Stimulated activated CD4-positive, alpha-beta T cell treated with anti-CD3 and anti-CD28 coated beads, Interleukin-4, amount 100 ng/mL, for 24 hours (primary cell): Measurements from ENCODE around the gene PLCB1.

ENCODE experiments used
- DNase-seq: peaks from one replicate; pipeline ENCODE4 v3.0.0-alpha.2; 2020

PLCB1 gene

GRCh38 chr20:8673116-8673515 lies 541.0 kb downstream of the PLCB1 start:
- DNase-seq = no peak

DNA sequence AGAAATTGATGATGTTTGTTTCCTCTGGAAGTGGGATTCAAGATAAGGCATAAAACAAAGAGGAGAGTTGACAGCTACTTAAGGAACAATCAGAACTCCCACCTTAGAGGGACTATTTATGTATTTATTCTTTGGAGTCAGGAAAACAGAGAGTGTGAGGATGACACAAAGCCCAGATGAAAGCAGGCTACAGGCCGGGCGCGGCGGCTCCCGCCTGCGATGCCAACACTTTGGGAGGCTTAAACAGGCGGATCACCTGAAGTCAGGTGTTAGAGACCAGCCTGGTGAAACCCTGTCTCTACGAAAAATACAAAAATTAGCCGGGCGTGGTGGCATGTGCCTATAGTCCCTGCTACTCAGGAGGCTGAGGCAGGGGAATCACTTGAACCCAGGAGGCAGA lies 543.8 kb downstream of the PLCB1 start:
- DNase-seq = no peak

DNA sequence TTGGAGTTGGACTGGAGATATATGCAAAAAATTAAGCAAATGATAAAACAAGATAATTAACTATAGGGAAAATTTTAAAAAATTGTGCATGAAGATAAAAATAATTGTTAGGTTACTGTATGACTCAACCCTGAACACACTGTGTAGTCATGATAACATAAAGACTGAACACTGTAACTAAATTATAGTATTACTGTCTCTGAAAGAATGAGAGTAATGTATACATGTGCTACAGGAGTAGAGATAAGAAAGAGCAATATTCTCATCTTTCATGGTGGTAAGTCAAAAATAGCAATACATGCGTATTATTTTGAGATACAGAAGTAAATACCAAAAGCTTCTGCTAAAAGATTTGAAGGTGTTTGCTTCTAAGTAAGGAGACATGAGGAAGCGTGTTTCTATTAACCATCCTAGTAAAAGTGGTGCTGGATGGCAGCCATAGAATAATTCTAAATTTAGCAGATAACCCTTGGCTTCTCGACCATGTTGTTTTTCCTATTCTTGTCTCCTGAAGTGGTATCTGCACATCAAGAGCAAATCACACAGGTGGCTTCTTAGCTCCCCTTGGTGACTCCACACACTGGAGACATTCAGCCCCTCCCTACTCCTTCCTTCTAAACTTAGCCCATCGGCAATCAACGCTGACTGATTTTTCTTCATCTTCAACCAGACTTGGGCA lies 546.2 kb downstream of the PLCB1 start:
- no peak for DNase-seq

- DNase-seq = no peak
Observed at GRCh38 chr20:8689337-8689736, 557.3 kb downstream of the PLCB1 start.

GRCh38 chr20:8690074-8690473 lies 558.0 kb downstream of the PLCB1 start:
- no peak for DNase-seq

- no peak for DNase-seq
Observed at GRCh38 chr20:8693709-8694108, 561.6 kb downstream of the PLCB1 start.

- no peak for DNase-seq
Observed at GRCh38 chr20:8700756-8701155, 568.7 kb downstream of the PLCB1 start.

GRCh38 chr20:8706961-8707700 lies 575.1 kb downstream of the PLCB1 start:
- no peak for DNase-seq

GRCh38 chr20:8709627-8710026 lies 577.6 kb downstream of the PLCB1 start:
- DNase-seq = no peak

- no peak for DNase-seq
Observed at GRCh38 chr20:8711501-8711900, 579.4 kb downstream of the PLCB1 start.

DNA sequence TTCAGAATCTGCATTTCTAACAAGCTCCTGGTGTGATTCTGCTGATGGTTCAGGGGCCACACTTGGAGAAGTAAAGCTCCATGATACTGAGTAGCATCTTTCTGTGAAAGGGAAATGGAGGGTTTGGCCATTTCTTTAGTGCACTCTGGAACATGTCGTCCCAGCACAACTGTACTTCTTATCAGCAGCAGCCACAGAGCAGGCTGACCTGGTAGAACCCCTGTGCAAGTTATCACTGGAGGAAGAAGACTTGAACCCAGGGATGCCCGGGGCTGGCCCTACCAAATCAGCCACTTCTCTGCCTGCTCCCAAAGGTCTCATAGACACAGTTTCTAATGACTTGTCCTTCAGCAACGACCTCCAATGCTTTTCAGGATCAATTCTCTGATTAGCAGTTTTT lies 582.1 kb downstream of the PLCB1 start:
- no peak for DNase-seq

DNA sequence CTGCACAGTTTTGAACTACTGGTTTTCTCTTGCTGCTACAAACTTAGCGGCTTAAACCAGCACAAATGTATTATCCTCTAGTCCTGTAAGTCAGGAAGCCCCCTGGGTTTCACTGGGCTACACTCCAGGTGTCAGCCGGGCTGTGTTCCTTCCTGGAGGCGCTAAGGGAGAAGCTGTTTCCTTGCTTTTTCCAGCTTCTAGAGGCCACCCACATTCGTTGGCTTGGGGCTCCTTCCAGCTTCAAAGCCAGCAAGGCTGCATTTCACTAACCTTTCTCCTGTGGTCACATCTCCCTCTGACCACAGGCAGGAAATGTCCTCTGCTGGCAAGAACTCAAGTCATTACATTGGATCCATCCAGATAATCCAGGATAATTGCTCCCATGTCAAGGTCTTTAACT lies 586.2 kb downstream of the PLCB1 start:
- DNase-seq = no peak

DNA sequence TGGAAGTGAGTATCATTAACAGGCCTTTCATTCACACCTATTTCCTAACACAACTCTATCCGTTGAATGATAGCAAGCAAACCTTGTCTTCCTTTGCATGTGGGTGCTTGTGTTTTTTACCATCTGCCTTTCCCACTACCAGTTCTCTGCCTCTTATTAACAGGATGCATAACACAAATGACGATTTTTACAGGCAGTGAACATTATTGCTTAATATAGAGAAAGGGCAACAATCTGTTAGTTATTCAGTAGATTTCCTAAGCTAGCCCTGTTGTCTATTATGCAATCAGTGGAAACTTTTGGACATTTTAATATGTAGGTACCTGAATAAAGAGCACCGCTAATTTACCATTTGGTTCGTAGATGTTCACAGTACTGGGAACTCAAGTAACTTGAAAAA lies 588.0 kb downstream of the PLCB1 start:
- DNase-seq = no peak

GRCh38 chr20:8721098-8721497 lies 589.0 kb downstream of the PLCB1 start:
- peak; percentile 11 for DNase-seq

GRCh38 chr20:8722277-8722928 lies 590.3 kb downstream of the PLCB1 start:
- peak; percentile 23 for DNase-seq

GRCh38 chr20:8723296-8723695 lies 591.2 kb downstream of the PLCB1 start:
- no peak for DNase-seq

DNA sequence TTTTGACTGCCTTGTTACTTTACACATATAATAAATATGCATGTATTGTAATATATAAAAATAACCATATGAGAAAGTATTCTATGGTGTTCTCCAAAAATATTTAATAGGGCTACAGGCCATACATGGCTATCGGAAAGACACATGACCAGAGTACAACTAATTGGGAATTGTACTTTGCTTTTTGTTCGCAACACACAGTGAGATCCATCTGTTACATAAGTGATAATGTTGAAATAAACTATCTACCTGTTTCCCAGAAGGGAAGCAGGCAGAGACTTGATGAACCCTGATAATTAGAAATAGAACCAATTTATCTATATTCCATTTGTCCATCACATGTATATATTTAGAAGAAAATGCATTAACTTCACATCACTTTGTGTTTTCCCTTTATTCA lies 592.8 kb downstream of the PLCB1 start:
- no peak for DNase-seq

DNA sequence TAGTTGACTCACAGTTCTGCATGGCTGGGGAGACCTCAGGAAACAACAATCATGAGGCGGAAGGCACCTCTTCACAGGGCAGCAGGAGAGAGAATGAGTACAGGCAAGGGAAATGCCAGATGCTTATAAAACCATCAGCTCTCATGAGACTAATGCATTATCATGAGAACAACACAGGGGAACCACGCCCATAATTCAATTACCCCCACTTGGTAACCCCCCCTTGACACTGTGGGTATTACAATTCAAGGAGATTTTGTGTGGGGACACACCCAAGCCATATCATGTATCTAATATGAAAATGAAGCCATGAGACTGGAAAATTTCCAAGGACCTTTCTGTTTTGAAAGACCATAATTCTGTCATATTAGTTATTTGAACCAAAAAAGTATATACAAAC lies 594.4 kb downstream of the PLCB1 start:
- no peak for DNase-seq

DNA sequence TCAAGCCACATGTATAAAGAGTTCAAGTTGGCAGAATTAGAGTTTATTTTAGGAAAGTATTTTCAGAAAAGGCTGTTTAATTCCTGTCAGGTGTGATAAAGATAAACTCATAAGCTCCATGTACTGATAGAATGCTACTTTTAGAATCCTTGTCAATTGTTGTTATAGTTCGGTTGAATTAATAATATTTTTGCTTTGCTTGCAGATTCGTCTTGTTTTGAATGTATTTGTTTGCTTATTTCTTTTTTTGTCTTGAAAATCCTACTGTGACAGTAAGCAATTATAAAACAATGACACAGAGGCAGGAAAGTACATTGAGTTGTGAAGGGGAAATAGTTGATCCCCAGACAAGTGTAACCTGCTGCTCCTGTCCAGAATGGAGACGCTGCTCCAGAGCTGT lies 602.9 kb downstream of the PLCB1 start:
- DNase-seq = no peak

GRCh38 chr20:8735674-8736073 lies 603.6 kb downstream of the PLCB1 start:
- no peak for DNase-seq

- no peak for DNase-seq
Observed at GRCh38 chr20:8740265-8740664, 608.2 kb downstream of the PLCB1 start.

DNA sequence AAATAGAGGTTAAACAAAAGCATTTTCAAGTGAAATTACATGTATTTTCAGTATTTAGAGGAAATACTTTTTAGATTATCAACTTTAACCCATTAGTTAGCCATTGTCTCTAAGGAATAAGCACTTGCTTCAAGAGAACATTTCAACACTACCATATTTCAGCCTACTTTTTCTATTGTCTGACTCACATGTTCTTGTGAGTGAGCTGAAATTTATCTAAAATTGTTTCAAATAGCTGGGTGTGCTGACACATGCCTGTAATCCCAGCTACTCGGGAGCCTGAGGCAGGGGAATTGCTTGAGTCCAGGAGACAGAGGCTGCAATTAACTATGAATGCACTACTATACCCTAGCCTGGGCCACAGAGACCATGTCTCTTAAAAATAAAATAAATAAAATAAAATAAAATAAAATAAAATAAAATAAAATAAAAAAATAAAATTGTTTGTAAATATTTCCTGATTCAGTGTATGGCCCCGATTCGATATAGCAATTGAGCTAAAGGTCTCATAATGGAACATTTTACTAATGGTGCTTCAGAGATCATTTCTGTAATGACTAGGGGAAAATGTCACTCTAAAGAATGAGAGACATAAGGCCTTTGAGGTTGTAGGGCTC lies 612.3 kb downstream of the PLCB1 start:
- DNase-seq = no peak

DNA sequence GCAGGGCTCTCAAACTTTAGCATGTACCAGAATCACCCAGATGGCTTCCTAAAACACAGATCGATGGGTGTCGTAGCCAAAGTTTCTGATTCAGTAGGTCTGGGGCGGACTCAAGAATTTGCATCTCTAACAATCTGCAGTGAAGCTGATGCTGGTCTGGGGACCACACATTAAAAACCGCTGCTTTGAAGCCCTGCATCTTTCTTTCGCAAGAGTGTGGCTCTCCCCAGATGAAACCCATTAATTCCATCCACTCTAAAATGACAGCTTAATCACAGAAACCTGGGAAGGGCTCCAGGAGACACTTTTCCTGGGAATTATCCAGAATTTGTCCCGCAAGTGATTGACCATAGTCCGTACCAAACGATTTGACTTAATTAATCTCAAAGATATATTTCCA lies 617.0 kb downstream of the PLCB1 start:
- no peak for DNase-seq

DNA sequence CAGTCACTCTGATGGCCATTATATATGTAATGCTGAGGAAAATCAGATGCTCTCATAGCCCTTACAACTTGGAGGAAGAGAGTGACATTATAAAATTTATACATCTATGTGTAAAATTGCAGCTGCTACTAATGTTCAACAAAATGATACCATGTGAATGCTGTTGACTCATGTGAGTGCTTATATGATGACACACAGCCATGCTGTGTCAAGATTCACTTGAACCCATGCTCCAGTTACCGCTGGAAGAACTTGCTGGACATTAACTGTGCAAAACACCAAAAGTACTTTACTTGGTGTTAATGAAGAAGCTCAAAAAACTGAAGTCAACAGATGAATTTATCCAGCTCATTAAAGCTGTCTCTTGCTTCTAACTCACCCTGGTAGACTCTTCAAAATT lies 617.9 kb downstream of the PLCB1 start:
- no peak for DNase-seq
